Stimulated activated CD4-positive, alpha-beta T cell treated with anti-CD3 and anti-CD28 coated beads, Interleukin-4, amount 100 ng/mL, for 1 hour (primary cell): Measurements from ENCODE around the gene CSNK2B.

ENCODE experiments used
- DNase-seq: peaks from one replicate; pipeline ENCODE4 v3.0.0-alpha.2; 2020

Gene CSNK2B

DNA sequence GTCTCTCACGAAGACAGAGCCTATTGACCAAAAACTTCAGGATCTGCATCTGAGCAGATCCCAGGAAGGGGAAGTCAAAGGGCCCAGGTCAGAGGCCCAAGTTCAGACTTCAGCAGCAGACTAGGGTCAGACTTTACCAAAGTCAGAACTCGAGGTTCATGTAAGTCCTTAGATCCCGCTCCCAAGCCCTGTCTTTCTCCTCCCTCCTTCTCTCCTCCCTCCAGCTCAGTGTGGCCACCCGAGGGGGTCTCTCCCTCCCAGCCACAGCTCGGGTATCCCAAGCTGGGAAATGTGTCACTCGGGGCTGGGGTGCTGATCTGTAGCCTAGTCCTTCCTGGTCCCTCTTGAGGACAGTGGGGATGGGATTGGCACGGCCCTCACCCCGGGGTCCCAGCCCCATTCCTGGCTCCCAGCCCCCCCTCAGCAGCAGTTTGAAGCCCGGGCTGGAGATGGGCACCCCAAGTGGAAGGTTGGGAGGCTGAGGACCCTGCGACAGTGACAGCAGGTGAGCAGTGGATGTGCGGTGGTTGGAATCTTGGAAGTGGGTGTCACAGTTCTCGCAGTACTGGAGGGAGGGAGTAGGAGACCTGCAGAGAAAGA lies 3.7 kb upstream of the CSNK2B start:
- no peak for DNase-seq

DNA sequence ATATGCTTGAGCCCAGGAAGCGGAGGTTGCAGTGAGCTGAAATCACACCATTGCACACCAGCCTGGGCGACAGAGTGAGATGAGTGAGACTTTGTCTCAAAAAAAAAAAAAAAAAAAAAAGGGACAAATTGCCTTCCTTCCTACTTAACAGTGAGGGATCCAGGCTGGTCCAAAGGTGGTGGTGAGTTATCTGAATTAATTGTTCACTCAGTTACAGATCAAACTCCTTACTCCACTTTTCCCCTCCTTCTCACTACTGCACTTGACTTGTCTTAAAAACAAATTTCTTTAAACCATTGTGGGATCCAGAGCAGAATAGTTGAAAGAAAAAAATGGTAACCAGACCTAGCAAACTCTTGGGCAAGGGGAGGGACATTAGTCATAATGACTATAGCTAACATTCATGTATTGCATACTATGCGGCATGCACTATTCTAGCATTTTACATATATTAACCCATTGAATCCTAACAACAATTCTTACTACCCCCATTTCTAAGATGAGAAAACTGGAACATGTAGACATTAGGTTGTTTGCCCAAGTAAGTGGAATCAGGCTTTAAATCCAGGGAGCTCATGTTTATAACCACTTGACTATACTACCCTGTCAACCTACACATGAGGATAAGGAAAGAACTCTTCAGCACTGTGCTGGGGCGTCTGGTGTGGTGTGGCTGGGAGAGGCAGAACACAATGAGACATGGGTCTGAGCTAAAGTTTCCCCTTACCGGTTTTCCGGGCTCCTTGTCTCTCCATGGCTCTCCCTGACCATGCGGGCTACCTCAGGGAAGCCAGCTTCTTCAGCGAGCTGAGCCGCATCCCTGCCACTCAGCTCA lies 2.5 kb upstream of the CSNK2B start:
- DNase-seq, result no peak

DNA sequence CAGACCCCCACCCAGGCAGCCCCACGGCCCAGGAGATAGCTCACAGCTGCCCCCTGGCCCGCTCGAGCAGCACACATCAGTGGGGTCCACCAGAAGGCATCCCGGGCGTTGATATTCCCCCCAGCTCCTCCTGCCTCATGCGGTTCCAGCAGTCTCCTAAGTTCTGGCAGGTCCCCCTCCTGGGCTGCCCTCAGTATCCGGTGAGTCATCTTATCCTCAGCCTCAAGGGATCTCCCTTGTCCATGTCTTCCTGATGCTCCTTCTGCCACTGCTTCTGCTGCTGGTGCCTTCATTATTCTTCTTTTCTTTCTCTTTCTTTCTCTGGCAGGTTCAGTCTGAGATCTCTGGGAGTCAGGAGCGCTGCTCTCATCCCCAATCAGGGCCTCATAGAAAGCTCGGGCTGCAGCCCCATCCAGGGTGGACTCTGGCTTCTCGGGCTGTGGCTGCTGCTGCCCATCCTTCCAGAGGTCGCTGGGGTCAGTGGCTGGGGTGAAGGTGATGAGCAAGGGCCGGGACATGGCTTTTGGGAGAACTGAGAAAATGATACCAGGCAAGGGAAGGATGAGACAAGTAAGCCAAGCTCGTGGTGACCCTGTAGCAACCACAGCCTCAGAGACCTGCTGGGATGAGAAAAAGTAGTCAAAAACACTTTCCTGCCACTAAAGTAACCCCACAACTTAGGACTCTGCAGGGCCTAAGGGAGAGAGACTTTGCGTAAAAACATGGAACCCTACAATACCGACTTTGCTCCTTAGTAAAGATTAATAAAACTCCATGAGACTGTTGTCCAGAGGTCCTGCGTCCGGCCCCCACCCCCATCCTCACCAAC lies 1.7 kb upstream of the CSNK2B start:
- DNase-seq, result no peak

DNA sequence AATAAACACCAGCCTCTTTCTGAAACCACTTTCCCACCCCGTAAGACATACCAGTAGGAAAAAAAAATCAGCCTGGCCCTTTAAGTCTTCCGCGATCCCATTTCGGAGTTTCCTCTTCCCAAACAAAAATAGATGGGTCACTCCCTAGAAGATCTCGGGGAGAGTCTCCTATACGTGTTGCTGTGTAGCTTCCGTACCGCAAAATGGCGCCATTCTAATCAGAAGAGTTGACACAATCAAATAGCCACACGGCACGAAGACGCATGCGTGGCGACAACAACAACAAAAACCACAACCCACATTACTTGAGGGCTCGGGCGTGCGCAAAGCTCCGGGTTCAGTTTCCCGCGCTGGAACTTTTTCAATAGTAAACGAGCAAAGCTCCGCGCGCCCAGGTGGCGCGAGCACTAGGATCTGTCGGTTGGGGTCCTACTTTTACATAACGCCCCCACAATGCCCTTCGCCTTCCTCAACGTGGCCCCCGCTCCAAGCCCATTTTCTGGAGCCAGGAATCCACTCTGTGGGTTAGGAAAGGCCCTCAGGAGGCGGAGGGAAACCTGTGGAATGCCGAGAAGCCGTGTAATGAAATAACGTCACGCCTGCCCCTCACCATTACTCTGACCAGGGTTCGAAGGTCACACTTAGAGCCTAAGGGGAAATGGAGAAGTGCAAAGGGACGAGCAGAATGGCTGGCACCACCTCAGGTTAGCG lies 935 bp upstream of the CSNK2B start, which contains the start of gene GPANK1:
Gene GPANK1 (minus strand): TSS at position 208 of the 711 bp plus-strand sequence. CDS start 519 bp downstream, outside the sequence.
- DNase-seq, result peak; percentile 86

DNA sequence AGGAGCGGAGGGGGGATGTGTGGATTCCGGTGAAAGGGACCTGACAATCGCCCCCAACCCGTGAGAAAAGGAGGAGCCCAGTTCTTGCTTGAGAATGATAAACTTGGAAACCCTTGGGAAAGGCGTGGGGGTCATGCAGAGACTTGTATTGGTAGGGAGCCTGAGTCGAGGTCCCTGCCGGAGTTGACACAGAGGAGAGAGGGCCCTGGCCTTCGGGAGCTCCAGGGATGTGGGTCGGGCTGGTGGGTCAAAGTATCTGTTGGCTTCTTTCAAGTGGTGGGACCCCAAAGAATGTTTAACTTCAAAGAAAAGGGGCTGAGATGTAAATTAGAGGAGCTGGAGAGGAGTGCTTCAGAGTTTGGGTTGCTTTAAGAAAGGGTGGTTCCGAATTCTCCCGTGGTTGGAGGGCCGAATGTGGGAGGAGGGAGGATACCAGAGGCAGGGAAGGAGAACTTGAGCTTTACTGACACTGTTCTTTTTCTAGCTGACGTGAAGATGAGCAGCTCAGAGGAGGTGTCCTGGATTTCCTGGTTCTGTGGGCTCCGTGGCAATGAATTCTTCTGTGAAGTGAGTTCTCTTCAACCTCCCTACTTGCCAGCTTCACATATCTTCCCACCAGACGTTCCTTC lies 571 bp downstream of the CSNK2B start:
- DNase-seq, result no peak

DNA sequence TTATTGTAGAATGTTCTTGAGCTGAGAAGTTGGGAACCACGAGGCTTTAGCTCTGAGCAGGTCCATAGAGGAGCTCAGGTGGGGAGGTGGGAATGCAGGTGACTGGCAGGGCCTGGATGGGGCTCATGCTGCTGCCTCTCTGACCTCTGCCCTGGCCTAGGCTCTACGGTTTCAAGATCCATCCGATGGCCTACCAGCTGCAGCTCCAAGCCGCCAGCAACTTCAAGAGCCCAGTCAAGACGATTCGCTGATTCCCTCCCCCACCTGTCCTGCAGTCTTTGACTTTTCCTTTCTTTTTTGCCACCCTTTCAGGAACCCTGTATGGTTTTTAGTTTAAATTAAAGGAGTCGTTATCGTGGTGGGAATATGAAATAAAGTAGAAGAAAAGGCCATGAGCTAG lies 3.8 kb downstream of the CSNK2B start, which contains the start of gene LY6G5B:
Gene LY6G5B (plus strand): TSS at position 301 of the 400 bp plus-strand sequence. CDS start 975 bp downstream, outside the sequence.
- no peak for DNase-seq

DNA sequence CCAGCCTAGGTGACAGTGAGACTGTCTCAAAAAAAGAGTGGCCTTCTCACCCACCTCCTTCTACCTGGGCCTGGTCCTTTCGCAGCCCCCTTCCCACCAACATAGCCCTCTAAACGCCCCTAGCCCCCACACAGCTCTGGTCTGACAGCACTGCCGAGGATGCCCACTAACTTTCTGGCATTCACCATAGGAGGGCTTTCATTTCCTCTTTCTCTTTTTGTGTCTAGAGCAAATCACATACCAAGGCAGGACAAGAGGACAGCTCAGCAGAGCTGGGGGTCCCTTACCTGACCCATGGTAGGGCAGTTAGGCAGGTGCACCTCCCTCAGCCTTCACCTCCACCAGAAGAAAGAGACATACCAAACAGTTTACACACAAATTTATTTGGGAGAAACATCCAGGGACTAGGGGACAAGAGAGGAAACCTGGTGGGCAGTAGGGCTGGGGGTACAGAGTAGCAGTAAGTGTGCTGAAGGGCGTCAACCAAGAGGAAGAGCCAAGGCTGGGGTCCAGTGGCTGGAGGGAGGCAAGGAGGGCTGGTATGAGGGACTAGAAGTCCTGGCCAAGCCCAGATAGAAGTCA lies 10.5 kb downstream of the CSNK2B start:
- no peak for DNase-seq

DNA sequence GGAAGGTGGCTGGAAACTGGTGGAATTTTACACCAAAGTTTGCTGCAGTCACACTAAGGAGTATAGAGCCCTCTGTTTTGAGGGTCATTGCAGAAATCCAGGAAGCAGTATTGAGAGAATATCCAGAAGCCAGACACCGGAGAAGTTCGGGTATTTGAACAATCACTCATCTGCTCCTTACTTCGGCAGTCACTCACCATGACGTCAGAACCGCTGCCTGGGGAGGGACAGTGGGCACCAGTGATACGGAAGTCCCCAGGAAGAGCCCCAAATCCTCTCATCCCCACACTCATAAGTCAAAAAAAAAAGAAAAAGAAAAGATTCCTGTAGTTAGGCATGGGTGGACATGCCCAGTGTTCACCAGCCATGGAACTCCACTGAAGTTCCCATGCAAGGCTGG lies 11.0 kb downstream of the CSNK2B start:
- DNase-seq, result no peak

DNA sequence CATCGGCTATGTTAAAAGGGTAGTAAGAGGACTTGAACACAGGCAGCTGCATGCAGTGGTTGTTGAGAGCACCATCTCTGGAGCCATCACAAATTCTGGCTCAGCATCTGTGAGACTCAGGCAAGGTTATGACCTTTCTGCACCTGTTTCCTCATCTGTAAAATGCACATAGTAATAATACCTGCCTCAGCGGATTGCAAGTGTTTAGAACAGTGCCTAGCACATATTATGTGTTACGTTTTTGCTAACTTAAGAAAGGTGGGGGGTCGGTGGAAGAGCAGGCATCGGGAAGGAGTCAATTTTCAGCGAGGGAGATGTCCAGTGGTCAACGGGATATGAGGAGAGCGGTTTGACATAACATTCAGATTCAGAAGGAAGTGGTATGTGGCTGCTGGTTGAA lies 12.1 kb downstream of the CSNK2B start:
- no peak for DNase-seq

DNA sequence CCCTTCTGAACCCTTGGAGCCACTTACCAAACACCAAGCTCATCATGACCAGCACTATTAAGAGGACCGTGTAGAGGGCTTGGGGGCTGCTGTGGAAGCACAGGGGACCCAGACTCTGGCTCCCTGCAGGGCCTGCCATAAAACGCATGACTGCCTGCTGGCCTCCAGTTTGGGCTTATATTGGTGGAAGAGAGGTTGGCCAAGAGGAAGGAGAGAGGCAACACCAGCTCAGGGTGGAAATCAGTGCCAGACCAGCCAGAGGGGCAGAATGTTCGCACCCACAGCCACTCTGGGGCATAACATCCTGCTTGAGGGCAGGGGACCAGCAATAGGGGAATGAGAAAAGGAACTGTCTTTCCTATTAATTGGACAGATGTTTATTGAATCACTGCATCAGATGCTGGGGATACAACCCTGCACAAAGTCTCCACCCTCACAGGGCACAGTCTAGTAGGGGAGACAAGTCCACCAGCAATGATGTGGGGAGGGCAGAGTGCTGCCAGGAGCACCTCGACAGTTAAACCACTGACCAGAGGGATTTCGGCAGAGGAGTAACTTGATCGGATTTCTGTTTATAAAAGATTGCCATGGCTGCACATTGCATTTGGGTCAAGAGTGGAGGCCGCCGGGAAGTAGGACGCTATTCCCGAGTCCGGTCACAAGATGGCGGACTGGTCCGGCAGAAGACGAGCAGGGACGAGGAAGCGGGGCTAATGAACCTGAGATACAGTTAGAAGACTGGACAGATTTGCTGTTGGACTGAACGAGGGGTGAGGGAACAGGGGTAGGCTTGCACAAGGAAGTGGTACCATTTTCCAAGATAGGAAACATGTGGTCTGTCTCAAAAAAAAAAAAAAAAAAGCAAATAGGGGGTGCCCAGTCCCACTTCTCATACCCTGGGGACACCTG lies 14.6 kb downstream of the CSNK2B start, which contains the start of gene LY6G5C:
Gene LY6G5C (minus strand): TSS at position 842 of the 909 bp plus-strand sequence. CDS start 694 bp downstream, at position 148.
- DNase-seq, result peak; percentile 61

DNA sequence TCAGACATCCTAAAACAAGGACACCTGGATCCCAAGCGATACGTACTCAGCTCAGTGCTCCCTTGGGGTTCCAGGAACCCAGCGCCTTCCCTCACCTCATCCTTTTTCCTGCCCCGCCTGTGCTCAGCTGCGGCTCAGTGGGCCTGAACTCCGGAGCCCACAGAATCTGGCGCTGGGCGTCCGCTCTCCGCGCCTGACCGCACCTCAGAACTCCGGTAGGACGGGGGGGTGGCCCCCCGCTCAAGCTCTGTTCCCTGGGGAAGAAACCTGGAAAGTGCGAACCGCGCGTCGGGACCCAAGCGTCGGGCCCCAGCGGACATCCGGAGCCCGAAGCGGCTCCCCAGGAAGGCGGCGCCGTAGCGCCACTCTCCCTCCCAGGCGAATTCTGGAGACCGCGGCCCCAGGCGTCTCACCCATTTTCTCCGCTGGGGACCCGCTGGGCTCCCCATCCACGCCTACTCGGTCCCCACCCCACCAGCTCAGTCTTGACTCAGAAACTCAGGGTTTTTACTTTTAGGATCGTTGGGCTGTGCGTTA lies 15.3 kb downstream of the CSNK2B start:
- peak; percentile 48 for DNase-seq

DNA sequence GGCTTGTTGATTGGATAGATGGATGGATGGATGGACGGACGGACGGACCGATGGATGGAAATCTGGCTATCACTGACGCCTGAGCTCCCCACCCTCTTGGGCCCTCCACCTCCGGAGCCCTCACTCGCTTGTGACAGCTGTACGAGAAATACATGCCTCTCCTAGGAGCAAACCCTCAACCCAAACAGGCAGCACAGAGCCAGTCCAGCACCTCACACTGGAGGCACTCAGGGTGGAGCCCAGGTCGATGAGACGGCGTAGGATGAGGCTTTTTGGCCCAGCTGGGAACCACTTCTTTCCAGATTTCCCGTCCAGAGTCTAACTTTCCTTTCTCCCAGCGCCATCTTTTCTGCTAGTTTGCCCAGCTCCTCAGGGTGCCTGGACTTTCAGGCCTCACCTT lies 17.7 kb downstream of the CSNK2B start:
- no peak for DNase-seq

DNA sequence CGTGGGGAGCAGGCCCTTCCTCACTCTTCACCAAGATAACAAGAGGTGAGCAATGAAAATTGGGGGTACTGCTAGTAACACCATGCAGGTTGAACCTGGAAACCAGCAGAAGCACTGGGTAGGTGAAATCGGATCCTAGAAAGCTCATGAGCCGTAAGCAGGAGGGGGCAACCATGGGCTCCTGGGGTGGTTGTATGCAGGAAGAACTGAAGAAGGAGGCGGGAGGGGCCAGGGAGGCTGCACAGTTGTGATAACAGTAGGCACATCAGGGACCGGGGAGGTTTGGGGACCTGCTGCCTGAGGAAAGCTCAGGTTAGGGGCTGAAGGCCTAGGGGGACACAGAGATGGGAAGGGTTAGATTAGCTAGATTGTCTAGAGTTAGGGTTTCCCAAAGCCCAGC lies 20.6 kb downstream of the CSNK2B start:
- no peak for DNase-seq

DNA sequence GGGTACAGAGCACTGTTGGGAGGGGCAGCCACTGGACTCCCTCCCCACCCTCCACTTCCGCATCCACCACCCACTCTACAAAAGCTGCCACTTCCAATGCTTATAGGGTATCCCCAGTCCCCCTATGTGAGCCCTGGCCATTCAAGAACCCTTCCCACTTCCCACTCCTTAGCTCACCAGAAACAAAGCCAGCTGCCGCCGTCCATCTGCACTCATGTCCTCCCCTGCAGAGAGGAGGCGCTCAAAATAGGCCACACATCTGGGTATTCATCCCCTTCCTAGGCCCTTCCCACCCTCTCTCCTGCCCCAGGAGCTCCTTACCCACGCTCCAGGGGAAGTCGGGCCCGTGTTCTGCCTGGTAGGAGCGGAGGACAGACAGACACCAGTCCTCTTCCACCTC lies 21.4 kb downstream of the CSNK2B start:
- DNase-seq, result no peak

DNA sequence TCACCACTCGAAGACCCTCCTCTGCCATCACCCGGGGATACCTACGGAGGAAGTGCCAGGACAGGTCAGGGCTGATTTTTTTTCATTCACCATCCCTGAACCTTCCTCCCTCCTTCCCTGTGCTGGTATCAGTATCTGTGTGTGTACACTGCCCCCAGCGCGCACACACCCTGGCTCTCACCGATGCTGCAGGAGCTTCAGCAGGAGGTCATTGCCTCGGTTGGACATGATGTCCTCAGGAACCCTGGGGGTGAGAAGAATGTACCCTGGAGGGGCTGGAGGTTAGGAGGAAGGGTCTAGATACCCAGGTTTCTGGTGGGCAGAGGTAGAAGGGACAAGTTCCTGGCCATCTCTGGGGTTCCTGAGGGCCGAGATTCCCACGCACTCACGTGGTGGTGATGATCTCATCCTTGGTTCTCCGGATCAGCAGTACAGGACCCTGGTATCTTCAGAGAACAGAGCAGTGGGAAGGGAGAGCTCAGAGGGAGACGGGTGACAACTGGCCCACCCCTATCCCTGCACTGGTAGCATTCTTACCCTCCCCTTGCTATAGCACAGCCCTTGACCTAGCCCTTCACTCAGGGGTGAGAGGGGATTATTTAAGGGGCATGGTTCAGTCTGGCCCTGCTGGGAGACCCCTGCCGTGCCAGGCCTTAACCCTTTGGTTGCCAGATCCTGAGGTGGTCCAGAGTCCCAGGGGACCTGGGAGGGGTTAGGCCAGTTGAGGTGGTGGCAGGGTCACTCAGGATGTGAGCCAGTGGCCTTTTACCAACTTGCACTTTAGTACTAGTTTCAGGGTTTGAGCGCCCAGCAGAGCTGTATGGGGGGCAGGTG lies 22.2 kb downstream of the CSNK2B start:
- no peak for DNase-seq

DNA sequence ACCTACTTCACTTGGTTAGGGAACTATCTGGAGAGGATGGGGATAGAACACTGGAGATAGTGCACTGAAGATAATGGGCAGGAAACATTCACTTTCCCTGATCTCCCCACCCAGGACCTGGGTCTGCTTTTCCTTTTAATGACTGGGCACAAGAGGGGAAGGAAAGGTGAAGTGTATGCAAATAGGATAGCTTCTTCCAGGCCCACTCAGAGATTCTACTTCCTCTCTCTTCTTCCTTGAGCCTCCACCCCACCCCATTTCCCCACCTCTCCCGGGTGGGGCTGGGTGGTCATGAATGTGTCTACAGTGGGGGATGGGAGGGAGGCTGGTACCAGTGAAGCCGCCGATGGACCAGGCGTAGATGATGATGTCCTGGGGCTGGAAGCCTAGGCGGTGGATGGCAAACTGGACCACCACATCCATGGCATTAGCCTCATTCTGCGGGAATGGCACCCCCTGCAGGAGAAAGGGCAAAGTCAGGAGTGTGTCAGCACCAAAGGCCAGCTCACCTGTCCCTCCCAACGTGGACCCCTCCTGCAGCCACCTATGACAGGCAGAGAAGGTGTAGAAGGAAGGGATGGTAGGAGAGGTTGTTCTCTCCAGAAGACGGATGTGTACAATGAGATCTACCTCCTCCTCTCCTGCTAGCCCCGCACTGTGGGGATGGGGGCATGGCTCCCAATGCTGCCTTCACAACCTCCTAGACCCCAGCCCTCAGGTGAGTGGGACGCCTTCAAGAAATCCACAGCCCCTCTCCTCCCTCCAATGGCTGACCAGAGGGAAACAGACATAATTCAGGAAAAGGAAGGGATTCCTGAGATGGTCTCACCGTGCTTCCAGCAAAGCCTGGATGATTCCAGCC lies 23.6 kb downstream of the CSNK2B start:
- peak; percentile 13 for DNase-seq

DNA sequence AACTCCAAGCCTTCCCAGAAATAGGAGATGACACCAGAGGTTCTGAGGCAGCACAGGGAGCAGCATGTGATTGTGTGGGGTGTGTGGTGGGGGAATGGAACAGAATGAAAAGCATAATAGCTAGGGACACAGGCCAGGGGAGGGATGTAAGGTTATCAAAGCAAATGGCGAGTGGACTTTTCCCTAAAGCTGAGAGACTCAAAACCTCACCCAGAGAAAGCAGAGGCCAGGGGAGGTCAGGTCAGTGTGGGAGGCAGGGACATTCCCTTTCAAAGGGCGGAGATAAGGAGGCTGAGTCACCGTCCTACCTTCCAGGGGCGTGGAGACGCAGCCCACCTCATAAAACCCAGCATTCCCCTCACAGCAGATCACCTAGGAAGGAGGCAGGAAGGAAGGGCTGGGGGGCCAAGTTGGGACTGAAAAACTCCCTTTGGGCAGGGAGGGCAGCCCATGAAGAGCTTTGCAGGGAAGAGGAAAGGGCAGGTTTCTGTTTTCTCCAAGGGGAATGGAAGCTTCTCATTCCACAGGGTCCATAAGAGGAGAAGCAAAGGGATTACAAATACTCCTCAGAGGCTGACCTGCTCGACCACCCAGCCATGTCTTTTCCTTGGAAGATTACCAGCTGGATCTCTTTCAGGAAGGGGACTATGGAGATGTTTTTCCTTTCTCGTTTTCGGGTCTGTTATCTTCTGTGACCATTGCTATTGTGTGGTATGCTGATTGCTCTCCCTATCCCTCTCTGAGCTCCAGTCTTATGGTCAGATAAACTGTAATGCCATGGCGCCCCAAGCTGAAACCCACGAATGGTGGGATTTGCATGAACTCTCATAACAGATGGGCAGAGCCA lies 24.6 kb downstream of the CSNK2B start:
- DNase-seq, result no peak
